OCI-LY3 (cell line): Measurements from ENCODE around the gene NDRG4.

Source experiments
- H2AFZ ChIP-seq: fragments of 200-600, 300-600 bp; shearing (Covaris generic); 2 replicates; pipeline ENCODE4 v1.6.0; 2014; ENCODE audit warnings: antibody characterized with exemption, low read depth, low read length
- H3K27ac ChIP-seq: fragments of 200-600, 300-600 bp; sonication (generic); 2 replicates; pipeline ENCODE4 v1.5.1; 2014; ENCODE audit warnings: mild to moderate bottlenecking, low read length, moderate library complexity, mixed read lengths
- H3K27me3 ChIP-seq: fragments of 200-600, 300-600 bp; sonication (generic); 2 replicates; pipeline ENCODE4 v1.6.1; 2014; ENCODE audit warnings: low read depth, low read length, mixed read lengths
- H3K36me3 ChIP-seq: fragments of 200-600, 300-600 bp; sonication (generic); replicated peaks from 2 replicates; pipeline ENCODE3; 2014; ENCODE audit warnings: low read depth, low read length, mixed read lengths
- H3K4me1 ChIP-seq: fragments of 300-600, 200-600 bp; sonication (generic); 2 replicates; pipeline ENCODE4 v1.6.1; 2014; ENCODE audit warnings: low read length, mixed read lengths
- H3K4me2 ChIP-seq: fragments of 200-600, 300-600 bp; sonication (generic); 2 replicates; pipeline ENCODE4 v1.6.1; 2014; ENCODE audit warnings: low read length, mixed read lengths
- H3K4me3 ChIP-seq: fragments of 300-600, 200-600 bp; sonication (generic); 2 replicates; pipeline ENCODE4 v1.5.1; 2014; ENCODE audit warnings: antibody characterized with exemption, mild to moderate bottlenecking, low read length, moderate library complexity
- H3K79me2 ChIP-seq: fragments of 300-600, 200-600 bp; shearing (Covaris generic); 2 replicates; pipeline ENCODE4 v1.6.1; 2014; ENCODE audit warnings: mild to moderate bottlenecking, low read length, mixed read lengths
- H3K9ac ChIP-seq: fragments of 300-600, 200-600 bp; shearing (Covaris generic); 2 replicates; pipeline ENCODE4 v1.6.0; 2014; ENCODE audit warnings: mild to moderate bottlenecking, low read length, moderate library complexity
- H3K9me3 ChIP-seq: fragments of 200-600, 300-600 bp; shearing (Covaris generic); 2 replicates; pipeline ENCODE4 v1.6.1; 2014; ENCODE audit warnings: low read length, mixed read lengths; ENCODE audit not compliant: insufficient read depth
- H4K20me1 ChIP-seq: fragments of 200-600, 300-600 bp; sonication (generic); 2 replicates; pipeline ENCODE4 v1.6.1; 2016; ENCODE audit warnings: low read length, mixed read lengths; ENCODE audit not compliant: insufficient read depth
- EZH2phosphoT487 ChIP-seq: fragments of 200-600 bp; shearing (Covaris generic); IDR thresholded peaks from 2 replicates; pipeline ENCODE4 v1.6.1; 2018; ENCODE audit warnings: antibody characterized with exemption, mixed run types, low read depth
- TF ChIP-seq, protein P1 (sequence below): fragments of 200-600, 300-600 bp; sonication (generic); IDR thresholded peaks from 2 replicates; pipeline ENCODE4 v1.5.1; 2014; ENCODE audit warnings: antibody characterized with exemption, low read length, low read depth

NDRG4 gene

DNA sequence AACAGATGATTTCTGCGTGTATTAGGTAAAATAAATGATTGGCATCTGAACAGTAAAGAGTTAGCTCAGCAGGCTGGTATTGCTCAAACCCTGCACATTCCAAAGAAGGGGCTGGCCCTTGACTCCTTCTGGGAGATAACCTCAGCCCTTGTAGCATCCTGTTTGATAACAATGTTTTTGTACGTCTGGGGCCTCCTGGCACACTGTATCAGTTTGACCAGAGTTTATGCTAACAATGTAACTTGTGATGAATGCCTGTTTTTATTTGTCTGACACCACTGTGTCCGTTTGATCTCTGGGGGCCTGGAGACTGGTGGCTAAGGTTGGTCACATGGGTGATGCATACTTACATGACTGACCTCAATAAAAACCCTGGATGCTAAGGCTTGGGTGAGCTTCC lies 43.8 kb upstream of the NDRG4 start:
- H3K4me3 ChIP-seq, result no peak overlapping the region
- H3K4me2 ChIP-seq, result no peak overlapping the region
- no peaks in the 10 kb centered on the region for H3K27me3 ChIP-seq
- H3K9ac ChIP-seq, result no peak overlapping the region
- H3K27ac ChIP-seq, result no peak overlapping the region
- H3K4me1 ChIP-seq, result peaks cover 3% of the 10 kb centered on the region; the same call in 1 of the 2 replicates
- TF ChIP-seq EZH2phosphoT487, result no peak
- TF ChIP-seq, protein P1, sequence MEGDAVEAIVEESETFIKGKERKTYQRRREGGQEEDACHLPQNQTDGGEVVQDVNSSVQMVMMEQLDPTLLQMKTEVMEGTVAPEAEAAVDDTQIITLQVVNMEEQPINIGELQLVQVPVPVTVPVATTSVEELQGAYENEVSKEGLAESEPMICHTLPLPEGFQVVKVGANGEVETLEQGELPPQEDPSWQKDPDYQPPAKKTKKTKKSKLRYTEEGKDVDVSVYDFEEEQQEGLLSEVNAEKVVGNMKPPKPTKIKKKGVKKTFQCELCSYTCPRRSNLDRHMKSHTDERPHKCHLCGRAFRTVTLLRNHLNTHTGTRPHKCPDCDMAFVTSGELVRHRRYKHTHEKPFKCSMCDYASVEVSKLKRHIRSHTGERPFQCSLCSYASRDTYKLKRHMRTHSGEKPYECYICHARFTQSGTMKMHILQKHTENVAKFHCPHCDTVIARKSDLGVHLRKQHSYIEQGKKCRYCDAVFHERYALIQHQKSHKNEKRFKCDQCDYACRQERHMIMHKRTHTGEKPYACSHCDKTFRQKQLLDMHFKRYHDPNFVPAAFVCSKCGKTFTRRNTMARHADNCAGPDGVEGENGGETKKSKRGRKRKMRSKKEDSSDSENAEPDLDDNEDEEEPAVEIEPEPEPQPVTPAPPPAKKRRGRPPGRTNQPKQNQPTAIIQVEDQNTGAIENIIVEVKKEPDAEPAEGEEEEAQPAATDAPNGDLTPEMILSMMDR, result no peak
- no peaks in the 10 kb centered on the region for H4K20me1 ChIP-seq
- no peak overlapping the region for H2AFZ ChIP-seq
- no peaks in the 10 kb centered on the region for H3K79me2 ChIP-seq
- no peaks in the 10 kb centered on the region for H3K9me3 ChIP-seq
- H3K36me3 ChIP-seq, result no peaks in the 10 kb centered on the region

DNA sequence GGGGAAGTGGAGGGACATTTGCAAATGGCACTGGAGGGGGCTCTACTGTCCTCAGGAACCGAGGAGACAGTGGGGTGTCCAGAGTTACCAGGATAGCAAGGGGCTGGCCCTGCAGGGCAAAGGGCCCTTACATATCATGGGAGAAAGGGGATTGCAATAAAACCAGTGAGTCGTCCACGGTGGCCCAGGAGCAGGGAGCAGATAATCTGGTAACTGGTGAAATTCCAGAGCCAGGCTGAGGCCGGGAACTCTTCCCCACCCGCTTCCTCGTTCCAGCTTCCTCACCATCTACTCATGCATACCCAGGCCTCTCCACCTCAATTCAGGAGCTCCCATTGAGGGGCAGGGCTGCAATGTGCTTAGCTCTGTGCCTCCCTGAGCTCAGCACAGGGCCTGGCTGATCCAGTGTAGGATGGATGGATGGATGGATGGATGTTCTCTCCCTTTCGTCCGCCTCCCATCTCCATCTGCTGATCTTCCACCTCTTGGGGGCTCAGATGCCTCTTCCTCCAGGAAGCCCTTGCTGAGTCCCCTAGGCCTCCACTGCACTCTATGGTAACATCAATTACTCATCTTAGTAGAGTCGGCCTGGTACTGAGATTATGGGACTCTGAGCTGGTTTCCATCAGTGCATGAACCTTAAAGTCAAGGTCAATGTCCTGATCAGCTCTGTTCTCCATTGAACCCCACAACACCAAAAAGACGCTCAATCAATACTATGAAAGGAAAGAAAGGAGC lies 41.2 kb upstream of the NDRG4 start:
- Histone ChIP-seq H3K9me3 (no peaks in the 10 kb centered on the region), H4K20me1 (no peaks in the 10 kb centered on the region), H3K4me2 (no peak overlapping the region), H2AFZ (no peak overlapping the region), H3K4me3 (no peak overlapping the region), H3K27me3 (no peaks in the 10 kb centered on the region), H3K36me3 (no peaks in the 10 kb centered on the region), H3K9ac (no peak overlapping the region), H3K27ac (no peak overlapping the region), H3K4me1 (peaks cover 3% of the 10 kb centered on the region; the same call in 1 of the 2 replicates), H3K79me2 (no peaks in the 10 kb centered on the region)
- TF ChIP-seq EZH2phosphoT487, result no peak

DNA sequence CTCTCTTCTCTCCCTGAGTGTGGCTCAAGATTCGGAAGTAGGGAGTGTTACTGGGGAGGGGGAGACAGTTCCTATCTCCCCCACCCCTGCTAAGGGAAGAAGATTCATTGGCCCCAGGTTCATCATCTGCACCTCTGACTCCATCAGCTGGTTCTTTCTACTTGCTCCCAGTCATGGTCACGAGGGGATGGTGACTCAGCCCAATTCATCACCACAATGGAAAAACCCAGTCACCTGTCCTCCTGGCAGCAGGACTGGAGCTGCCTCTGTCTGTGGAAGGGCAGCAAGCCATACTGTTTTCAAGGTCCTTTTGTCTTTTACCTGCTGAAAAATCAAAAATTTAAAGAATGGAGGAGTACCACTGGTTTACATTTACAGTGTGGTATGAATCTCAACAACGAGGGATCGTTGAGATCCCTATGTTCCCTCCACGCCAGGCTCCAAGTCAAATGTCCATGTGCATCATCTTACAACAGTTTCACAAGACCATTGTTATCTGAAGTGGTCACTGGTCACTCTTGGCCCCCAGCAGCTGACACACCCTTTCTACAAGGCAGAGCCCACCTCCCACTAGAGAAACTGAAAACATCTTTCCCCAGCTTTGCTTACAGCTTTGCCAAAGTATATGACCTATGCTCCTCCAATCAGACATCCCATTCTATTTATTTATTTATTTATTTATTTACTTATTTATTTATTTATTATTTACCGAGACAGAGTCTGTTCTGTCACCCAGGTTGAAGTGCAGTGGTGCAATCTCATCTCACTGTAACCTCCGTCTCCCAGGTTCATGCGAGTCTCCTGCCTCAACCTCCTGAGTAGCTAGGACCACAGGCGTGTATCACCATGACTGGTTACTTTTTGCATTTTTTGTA lies 40.4 kb upstream of the NDRG4 start:
- Histone ChIP-seq H2AFZ (no peak overlapping the region), H3K27me3 (no peaks in the 10 kb centered on the region), H4K20me1 (no peaks in the 10 kb centered on the region), H3K79me2 (no peaks in the 10 kb centered on the region), H3K36me3 (no peaks in the 10 kb centered on the region), H3K4me1 (peaks cover 3% of the 10 kb centered on the region; the same call in 1 of the 2 replicates), H3K9me3 (no peaks in the 10 kb centered on the region), H3K4me2 (no peak overlapping the region), H3K4me3 (no peak overlapping the region), H3K27ac (no peak overlapping the region), H3K9ac (no peak overlapping the region)
- TF ChIP-seq, protein P1, result no peak
- TF ChIP-seq EZH2phosphoT487, result no peak

DNA sequence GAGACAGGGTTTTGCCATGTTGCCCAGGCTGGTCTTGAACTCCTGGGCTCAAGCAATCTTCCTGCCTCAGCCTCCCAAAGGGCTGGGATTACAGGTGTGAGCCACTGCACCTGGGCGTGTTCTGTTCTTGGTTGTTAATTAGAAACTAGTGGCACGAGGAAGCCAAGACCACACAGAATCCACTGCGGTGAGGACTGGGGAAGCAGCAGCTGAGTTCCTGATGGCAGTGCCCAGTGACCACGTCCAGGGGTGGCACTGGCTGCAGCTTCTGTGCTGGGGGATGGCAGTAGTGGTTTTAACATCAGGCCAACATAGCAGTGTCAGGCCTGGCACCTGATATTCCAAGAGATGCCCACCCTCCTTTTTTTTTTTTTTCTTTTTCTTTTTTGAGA lies 39.7 kb upstream of the NDRG4 start:
- H3K27me3 ChIP-seq, result no peaks in the 10 kb centered on the region
- H3K36me3 ChIP-seq, result no peaks in the 10 kb centered on the region
- no peaks in the 10 kb centered on the region for H3K9me3 ChIP-seq
- no peaks in the 10 kb centered on the region for H3K79me2 ChIP-seq
- H2AFZ ChIP-seq, result no peak overlapping the region
- H3K27ac ChIP-seq, result no peak overlapping the region
- H3K4me1 ChIP-seq, result peaks cover 3% of the 10 kb centered on the region; the same call in 1 of the 2 replicates
- H3K9ac ChIP-seq, result no peak overlapping the region
- no peak overlapping the region for H3K4me2 ChIP-seq
- no peak overlapping the region for H3K4me3 ChIP-seq
- TF ChIP-seq EZH2phosphoT487, result no peak
- TF ChIP-seq, protein P1, result no peak
- no peaks in the 10 kb centered on the region for H4K20me1 ChIP-seq
